Activated T-helper 2 cell treated with anti-CD3 and anti-CD28 coated beads, Interferon-gamma antibody, Interleukin-2, Interleukin-4, amounts not matched to agents 10 μg/mL and 5 μg/mL and 100 μg/mL, durations not matched to agents 14 hours and 24 hours and 36 hours (primary cell): ENCODE data around the gene RAB17. TPM values are rescaled to one million over a fixed set of nuclear protein-coding genes. Genes with fewer than 3 reads are reported as not detected.
"Not testable (repeated sequence)": the region's sequence is repeated elsewhere in the genome, so short reads cannot be mapped to it uniquely, and the experiment has no call there.

Source experiments
- DNase-seq: peaks from one replicate; pipeline ENCODE4 v3.0.0; 2021; ENCODE audit warnings: low spot score
- H3K27ac Mint-ChIP-seq: one replicate; pipeline ENCODE4 v1.8.0; 2021; ENCODE audit warnings: mixed read lengths
- H3K27me3 Mint-ChIP-seq: one replicate; pipeline ENCODE4 v1.8.0; 2021; ENCODE audit warnings: low read depth, mixed read lengths
- H3K36me3 Mint-ChIP-seq: one replicate; pipeline ENCODE4 v1.8.0; 2021; ENCODE audit warnings: low read depth, mixed read lengths
- H3K4me1 Mint-ChIP-seq: one replicate; pipeline ENCODE4 v1.8.0; 2021; ENCODE audit warnings: low read depth, mixed read lengths
- H3K4me3 Mint-ChIP-seq: one replicate; pipeline ENCODE4 v1.8.0; 2021; ENCODE audit warnings: low read depth, mild to moderate bottlenecking, moderate library complexity, mixed read lengths
- H3K9me3 Mint-ChIP-seq: one replicate; pipeline ENCODE4 v1.8.0; 2021; ENCODE audit warnings: mixed read lengths
- intact Hi-C: fragments of 100-400 bp; cut with micrococcal nuclease; formaldehyde crosslinking; loops from one replicate; pipeline ENCODE4 v1.15.1; 2023
- total RNA-seq: library from RNA; stranded (reverse); gene quantifications from 2 replicates; pipeline ENCODE4 v1.2.3, GENCODE V29; 2022

Gene RAB17
- total RNA-seq, 1 donor from 2014 or later: 0.23 TPM

- Mint-ChIP-seq H3K9me3 (no peaks in the 10 kb centered on the region), H3K27ac (no peak overlapping the region), H3K36me3 (no peaks in the 10 kb centered on the region), H3K27me3 (no peaks in the 10 kb centered on the region), H3K4me1 (peaks cover 15% of the 10 kb centered on the region), H3K4me3 (no peak overlapping the region)
- intact Hi-C loops: no loop called here
- no peak for DNase-seq
Measured at GRCh38 chr2:237600205-237600846, 9.8 kb upstream of the RAB17 start.

GRCh38 chr2:237599465-237600110 is 9.1 kb upstream of the RAB17 start:
- no peaks in the 10 kb centered on the region for H3K9me3 Mint-ChIP-seq
- no peaks in the 10 kb centered on the region for H3K27me3 Mint-ChIP-seq
- no peak overlapping the region for H3K27ac Mint-ChIP-seq
- intact Hi-C loops: no loop called here
- H3K4me1 Mint-ChIP-seq: peaks cover 15% of the 10 kb centered on the region
- no peaks in the 10 kb centered on the region for H3K36me3 Mint-ChIP-seq
- H3K4me3 Mint-ChIP-seq: no peak overlapping the region
- DNase-seq: no peak

- intact Hi-C loops: no loop called here
- no peak overlapping the region for H3K27ac Mint-ChIP-seq
- H3K27me3 Mint-ChIP-seq: no peaks in the 10 kb centered on the region
- H3K36me3 Mint-ChIP-seq: no peaks in the 10 kb centered on the region
- H3K4me3 Mint-ChIP-seq: no peak overlapping the region
- H3K4me1 Mint-ChIP-seq: peaks cover 10% of the 10 kb centered on the region
- no peaks in the 10 kb centered on the region for H3K9me3 Mint-ChIP-seq
- no peak for DNase-seq
Measured at GRCh38 chr2:237598468-237599208, 8.1 kb upstream of the RAB17 start.

GRCh38 chr2:237597196-237598145 is 6.9 kb upstream of the RAB17 start:
- Mint-ChIP-seq H3K9me3 (no peaks in the 10 kb centered on the region), H3K4me3 (no peak overlapping the region), H3K4me1 (no peaks in the 10 kb centered on the region), H3K27me3 (no peaks in the 10 kb centered on the region), H3K36me3 (no peaks in the 10 kb centered on the region), H3K27ac (no peak overlapping the region)
- intact Hi-C loops: no loop called here
- DNase-seq: no peak

GRCh38 chr2:237596520-237597195 is 6.1 kb upstream of the RAB17 start:
- H3K27ac Mint-ChIP-seq: no peak overlapping the region
- no peaks in the 10 kb centered on the region for H3K36me3 Mint-ChIP-seq
- peaks cover under 1% of the 10 kb centered on the region for H3K4me1 Mint-ChIP-seq
- H3K27me3 Mint-ChIP-seq: no peaks in the 10 kb centered on the region
- no peak overlapping the region for H3K4me3 Mint-ChIP-seq
- H3K9me3 Mint-ChIP-seq: no peaks in the 10 kb centered on the region
- DNase-seq: no peak
- intact Hi-C loops: no loop called here

- H3K36me3 Mint-ChIP-seq, DNase-seq, H3K4me3 Mint-ChIP-seq, H3K4me1 Mint-ChIP-seq, intact Hi-C loops, H3K27me3 Mint-ChIP-seq, H3K9me3 Mint-ChIP-seq, H3K27ac Mint-ChIP-seq: not testable (repeated sequence)
Measured at GRCh38 chr2:237595829-237596519, 5.4 kb upstream of the RAB17 start.

GRCh38 chr2:237594514-237594871 is 4.0 kb upstream of the RAB17 start:
- no peaks in the 10 kb centered on the region for H3K9me3 Mint-ChIP-seq
- H3K27ac Mint-ChIP-seq: no peak overlapping the region
- H3K4me3 Mint-ChIP-seq: no peak overlapping the region
- no peak for DNase-seq
- H3K36me3 Mint-ChIP-seq: no peaks in the 10 kb centered on the region
- peaks cover 2% of the 10 kb centered on the region for H3K27me3 Mint-ChIP-seq
- H3K4me1 Mint-ChIP-seq: peaks cover 5% of the 10 kb centered on the region
- intact Hi-C loops: no loop called here

- H3K27me3 Mint-ChIP-seq: peaks cover 4% of the 10 kb centered on the region
- H3K27ac Mint-ChIP-seq: no peak overlapping the region
- DNase-seq: no peak
- intact Hi-C loops: no loop called here
- no peak overlapping the region for H3K4me3 Mint-ChIP-seq
- H3K9me3 Mint-ChIP-seq: no peaks in the 10 kb centered on the region
- peaks cover 5% of the 10 kb centered on the region for H3K4me1 Mint-ChIP-seq
- H3K36me3 Mint-ChIP-seq: no peaks in the 10 kb centered on the region
Measured at GRCh38 chr2:237593596-237594320, 3.2 kb upstream of the RAB17 start.

- Mint-ChIP-seq H3K4me1 (peaks cover 5% of the 10 kb centered on the region), H3K36me3 (no peaks in the 10 kb centered on the region), H3K27me3 (peaks cover 8% of the 10 kb centered on the region), H3K4me3 (no peak overlapping the region), H3K9me3 (no peaks in the 10 kb centered on the region), H3K27ac (no peak overlapping the region)
- DNase-seq: no peak
- intact Hi-C loops: no loop called here
Measured at GRCh38 chr2:237593036-237593435, 2.5 kb upstream of the RAB17 start.

- intact Hi-C loops: no loop called here
- H3K27me3 Mint-ChIP-seq: peaks cover 10% of the 10 kb centered on the region
- H3K4me1 Mint-ChIP-seq: peaks cover 5% of the 10 kb centered on the region
- H3K36me3 Mint-ChIP-seq: no peaks in the 10 kb centered on the region
- DNase-seq: no peak
- H3K9me3 Mint-ChIP-seq: no peaks in the 10 kb centered on the region
- H3K27ac Mint-ChIP-seq: no peak overlapping the region
- no peak overlapping the region for H3K4me3 Mint-ChIP-seq
Measured at GRCh38 chr2:237592425-237592980, 2.0 kb upstream of the RAB17 start.

GRCh38 chr2:237591141-237591881 is 777 bp upstream of the RAB17 start:
- no peak for DNase-seq
- H3K27ac Mint-ChIP-seq: no peak overlapping the region
- intact Hi-C loops: no loop called here

More at GRCh38 chr2:237591141-237591881, 777 bp upstream of the RAB17 start:
- H3K4me1 Mint-ChIP-seq: peaks cover 5% of the 10 kb centered on the region
- H3K27me3 Mint-ChIP-seq: peaks cover 20% of the 10 kb centered on the region
- no peaks in the 10 kb centered on the region for H3K36me3 Mint-ChIP-seq
- no peaks in the 10 kb centered on the region for H3K9me3 Mint-ChIP-seq
- H3K4me3 Mint-ChIP-seq: no peak overlapping the region
